SJCRH30 (cell line): ENCODE data around the gene MTHFD1L. TPM values are rescaled to one million over a fixed set of nuclear protein-coding genes. Genes with fewer than 3 reads are reported as not detected.
A peak's percentile ranks its signal among the peaks of the same experiment; 100 is the strongest.

Experiments
- DNase-seq, 2 experiments: peaks; one replicate each; pipeline ENCODE4 v3.0.0-alpha.2; 2015 to 2020
- H3K27ac ChIP-seq: fragments of 250-450 bp; sonication (Bioruptor Pico); 2 replicates; pipeline ENCODE4 v1.5.1; 2020; ENCODE audit warnings: mild to moderate bottlenecking, moderate library complexity
- H3K27me3 ChIP-seq: fragments of 250-450 bp; sonication (Bioruptor Pico); 2 replicates; pipeline ENCODE4 v1.5.1; 2020; ENCODE audit warnings: mild to moderate bottlenecking, moderate library complexity
- H3K36me3 ChIP-seq: fragments of 250-450 bp; sonication (Bioruptor Pico); 2 replicates; pipeline ENCODE4 v1.5.1; 2020; ENCODE audit warnings: mild to moderate bottlenecking, moderate library complexity
- H3K4me1 ChIP-seq: fragments of 250-450 bp; sonication (Bioruptor Pico); 2 replicates; pipeline ENCODE4 v1.5.1; 2020; ENCODE audit warnings: mild to moderate bottlenecking, moderate library complexity
- H3K4me3 ChIP-seq: fragments of 250-450 bp; sonication (Bioruptor Pico); 2 replicates; pipeline ENCODE4 v1.5.1; 2020; ENCODE audit warnings: mild to moderate bottlenecking, moderate library complexity
- H3K9me3 ChIP-seq: fragments of 250-450 bp; sonication (Bioruptor Pico); replicated peaks from 2 replicates; pipeline ENCODE4 v1.5.1; 2020; ENCODE audit warnings: mild to moderate bottlenecking, moderate library complexity
- total RNA-seq: library from RNA; depleted of rRNA; stranded (reverse); fragments of >200 nt; shearing (Covaris generic); gene quantifications from 2 replicates; pipeline ENCODE4 v1.2.3, GENCODE V29; 2014

MTHFD1L gene
- total RNA-seq, 1 experiment from 2014 or later: 51.3 TPM

DNA sequence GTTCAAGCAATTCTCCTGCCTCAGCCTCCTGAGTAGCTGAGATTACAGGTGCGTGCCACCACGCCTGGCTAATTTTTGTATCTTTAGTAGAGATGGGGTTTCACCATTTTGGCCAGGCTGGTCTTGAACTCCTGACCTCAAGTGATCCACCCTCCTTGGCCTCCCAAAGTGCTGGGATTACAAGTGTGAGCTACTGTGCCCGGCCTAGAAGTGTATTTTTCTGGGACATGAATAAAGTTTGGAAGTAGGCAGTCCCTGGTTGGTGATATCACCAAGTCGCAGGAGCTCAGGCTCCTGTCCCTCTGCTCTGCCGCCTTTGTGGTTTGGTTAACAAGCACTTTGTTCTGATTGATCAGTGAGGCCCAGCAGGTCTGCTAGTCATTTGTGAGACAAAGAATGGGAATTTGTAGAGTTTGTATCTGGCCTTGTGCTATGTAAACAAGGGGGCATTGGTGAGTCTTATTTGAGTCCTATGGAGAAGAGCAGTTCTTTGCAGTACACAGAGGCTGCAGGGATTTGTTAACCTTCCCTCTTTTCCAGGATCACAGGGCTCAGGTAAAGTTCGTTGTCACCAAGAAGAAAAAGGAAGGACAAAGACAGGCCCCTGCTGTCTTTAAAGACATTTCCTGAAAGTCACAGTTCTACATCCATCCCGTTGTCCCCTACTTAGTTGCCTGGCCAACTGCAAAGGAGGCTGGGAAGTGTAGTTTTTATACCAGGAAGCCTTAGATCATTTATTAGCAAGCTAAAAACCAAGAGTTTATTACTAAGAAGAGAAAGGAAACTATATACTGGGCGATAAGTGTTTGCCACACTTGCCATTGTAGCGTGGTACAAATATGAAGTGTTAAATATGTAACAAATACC is 13.1 kb downstream of the MTHFD1L start:
- DNase-seq: no peak
- Histone ChIP-seq H3K36me3 (peaks cover 38% of the 10 kb centered on the region), H3K27ac (no peak overlapping the region), H3K4me1 (peaks cover 34% of the 10 kb centered on the region), H3K9me3 (no peaks in the 10 kb centered on the region), H3K27me3 (no peaks in the 10 kb centered on the region), H3K4me3 (no peak overlapping the region)

DNA sequence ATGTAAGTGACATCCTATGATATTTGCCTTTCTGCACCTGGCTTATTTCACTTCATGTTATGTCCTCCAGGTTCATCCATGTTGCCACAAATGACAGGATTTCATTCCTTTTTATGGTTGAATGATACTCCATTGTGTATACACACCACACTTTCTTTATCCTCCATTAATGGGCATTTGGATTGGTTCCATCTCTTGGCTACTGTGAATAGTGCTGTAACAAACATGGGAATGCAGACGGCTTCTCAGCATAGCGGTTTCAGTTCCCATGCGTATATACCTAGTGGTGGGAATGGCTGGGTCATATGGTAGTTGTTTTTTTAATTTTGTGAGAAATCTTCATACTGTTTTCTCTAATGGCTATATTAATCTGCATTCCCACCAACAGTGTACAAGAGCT is 14.8 kb downstream of the MTHFD1L start:
- Histone ChIP-seq H3K4me1 (peaks cover 35% of the 10 kb centered on the region), H3K4me3 (no peak overlapping the region), H3K36me3 (peaks cover 47% of the 10 kb centered on the region), H3K9me3 (no peaks in the 10 kb centered on the region), H3K27me3 (no peaks in the 10 kb centered on the region), H3K27ac (no peak overlapping the region)
- DNase-seq: no peak

DNA sequence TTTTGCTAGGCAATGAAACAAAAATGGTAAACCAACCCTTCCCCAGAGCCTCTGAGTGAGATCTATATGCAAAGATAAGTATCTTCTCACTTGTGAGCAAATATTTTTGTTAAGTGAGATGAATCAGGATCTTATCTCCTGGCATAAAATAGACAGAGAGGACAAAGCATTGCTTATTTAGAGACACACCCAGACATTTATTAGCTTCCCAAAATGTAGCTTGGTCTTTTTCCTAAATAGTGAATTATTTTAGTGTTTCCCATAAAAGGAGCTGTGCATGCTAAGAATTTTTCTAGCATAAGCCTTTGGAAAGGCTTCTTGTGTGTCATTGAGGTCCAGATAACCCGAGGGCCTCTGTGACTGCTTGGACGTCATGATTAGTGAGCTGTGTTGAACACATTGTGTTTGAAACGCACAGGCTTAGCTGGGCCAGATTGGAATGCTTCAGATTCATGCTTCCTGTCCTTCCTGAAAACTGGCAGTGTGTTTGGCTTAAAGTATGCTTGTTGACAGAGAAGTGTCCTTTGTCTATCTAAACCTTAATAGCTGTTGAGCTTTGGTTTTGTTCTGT is 16.5 kb downstream of the MTHFD1L start:
- peak; percentile 69 to 81 for DNase-seq
- Histone ChIP-seq H3K9me3 (no peaks in the 10 kb centered on the region), H3K4me1 (peaks cover 23% of the 10 kb centered on the region), H3K4me3 (no peak overlapping the region), H3K27me3 (no peaks in the 10 kb centered on the region), H3K27ac (peak overlapping the region; percentile 15; the same call in 1 of the 2 replicates), H3K36me3 (peaks cover 53% of the 10 kb centered on the region)

DNA sequence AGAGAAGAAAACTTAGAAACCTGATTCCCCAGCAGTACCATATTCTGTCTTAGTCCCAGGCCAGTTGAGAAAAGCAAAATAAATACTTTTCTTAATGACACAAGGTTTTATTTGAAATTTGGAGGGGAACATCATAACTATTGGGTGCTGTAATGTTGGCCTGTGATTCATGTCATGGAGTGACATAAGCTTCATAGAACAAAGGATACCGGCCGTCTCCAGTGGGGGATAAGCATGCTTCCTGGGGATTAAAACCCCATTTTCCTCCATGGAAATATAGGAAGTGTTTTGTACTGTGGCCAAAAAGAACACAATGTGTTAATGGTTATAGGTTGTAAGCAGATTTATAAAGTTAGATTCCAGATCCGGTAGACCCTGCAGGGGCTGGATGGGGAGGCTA is 18.0 kb downstream of the MTHFD1L start:
- peak in 1 of 2 experiments; percentile 45 for DNase-seq
- 0 out of 2 replicates have a peak overlapping the region, but pooled peaks have one; percentile 10 for H3K27ac ChIP-seq
- H3K9me3 ChIP-seq: no peaks in the 10 kb centered on the region
- no peak overlapping the region for H3K4me3 ChIP-seq
- no peaks in the 10 kb centered on the region for H3K27me3 ChIP-seq
- H3K4me1 ChIP-seq: peaks cover 29% of the 10 kb centered on the region
- H3K36me3 ChIP-seq: peaks cover 59% of the 10 kb centered on the region

DNA sequence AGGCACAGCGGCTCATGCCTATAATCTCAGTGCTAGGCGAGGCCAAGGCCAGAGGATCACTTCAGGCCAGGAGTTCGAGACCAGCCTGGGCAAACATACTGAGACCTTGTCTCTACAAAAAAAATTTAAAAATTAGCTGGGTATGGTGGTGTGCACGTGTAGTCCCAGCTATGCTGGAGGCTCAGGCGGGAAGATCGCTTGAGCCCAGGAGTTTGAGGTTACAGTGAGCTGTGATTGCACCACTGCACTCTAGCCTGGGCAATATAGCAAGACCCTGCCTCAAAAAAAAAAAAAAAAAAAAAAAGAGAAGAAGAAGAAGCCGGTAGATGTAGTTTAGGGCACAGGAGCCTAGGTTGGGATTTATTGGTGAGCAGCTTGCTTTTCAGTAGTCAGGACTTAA is 20.7 kb downstream of the MTHFD1L start:
- peaks cover 61% of the 10 kb centered on the region for H3K36me3 ChIP-seq

DNA sequence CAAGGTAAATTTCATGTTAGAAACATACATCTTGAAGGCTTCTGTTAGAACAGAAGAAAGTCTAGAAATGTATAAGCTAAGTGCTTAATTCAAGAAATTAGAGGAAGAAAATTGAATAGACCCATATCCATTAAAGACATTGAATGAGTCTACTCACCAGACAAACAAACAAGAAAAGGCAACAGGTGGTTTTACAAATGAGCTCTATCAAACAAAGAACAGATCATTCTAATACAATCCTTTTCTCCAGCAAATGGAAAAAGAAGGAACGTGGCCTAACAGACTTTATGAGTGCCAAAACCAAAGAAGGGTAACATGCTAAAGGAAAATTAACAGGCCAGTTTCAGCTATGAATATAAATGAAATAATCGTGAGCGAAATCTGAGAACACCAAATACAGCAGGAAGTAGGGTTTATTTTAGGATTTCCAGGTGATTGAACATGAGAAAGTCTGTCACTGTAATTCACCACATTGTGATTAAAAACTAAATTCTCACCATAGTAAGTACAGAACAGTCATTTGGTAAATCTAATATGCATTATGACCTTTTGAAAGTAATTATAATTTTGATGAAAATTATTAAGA is 22.6 kb downstream of the MTHFD1L start:
- no peaks in the 10 kb centered on the region for H3K9me3 ChIP-seq
- no peak overlapping the region for H3K27ac ChIP-seq
- H3K4me3 ChIP-seq: no peak overlapping the region
- H3K27me3 ChIP-seq: no peaks in the 10 kb centered on the region
- H3K36me3 ChIP-seq: peaks cover 59% of the 10 kb centered on the region
- peaks cover 34% of the 10 kb centered on the region for H3K4me1 ChIP-seq
- no peak for DNase-seq

More for the DNA sequence above, 20.7 kb downstream of the MTHFD1L start:
- Histone ChIP-seq H3K4me3 (no peak overlapping the region), H3K27me3 (no peaks in the 10 kb centered on the region), H3K9me3 (no peaks in the 10 kb centered on the region), H3K27ac (no peak overlapping the region), H3K4me1 (peaks cover 36% of the 10 kb centered on the region)
- DNase-seq: no peak

DNA sequence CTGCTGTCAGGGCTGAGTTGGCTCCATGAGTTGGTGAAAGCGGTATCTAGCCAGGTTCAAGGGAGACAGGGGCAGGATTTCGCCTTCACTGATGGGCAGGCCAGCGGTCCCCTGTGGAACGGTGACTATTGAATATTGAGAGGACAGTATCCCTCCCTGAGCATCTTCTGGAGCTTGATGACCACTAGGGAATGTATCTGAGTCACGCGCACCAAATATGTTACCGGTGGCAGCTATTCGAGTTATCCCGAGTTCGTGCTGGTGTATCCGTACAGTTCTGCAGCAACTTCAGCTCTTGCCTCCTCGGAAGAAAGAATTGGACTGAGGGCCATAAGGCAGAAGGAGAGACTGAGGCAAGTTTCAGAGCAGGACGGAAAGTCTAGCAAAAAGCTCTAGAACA is 24.8 kb downstream of the MTHFD1L start:
- Histone ChIP-seq H3K4me1 (peaks cover 49% of the 10 kb centered on the region), H3K4me3 (no peak overlapping the region), H3K36me3 (peaks cover 45% of the 10 kb centered on the region), H3K27me3 (no peaks in the 10 kb centered on the region), H3K27ac (no peak overlapping the region), H3K9me3 (no peaks in the 10 kb centered on the region)
- DNase-seq: no peak

DNA sequence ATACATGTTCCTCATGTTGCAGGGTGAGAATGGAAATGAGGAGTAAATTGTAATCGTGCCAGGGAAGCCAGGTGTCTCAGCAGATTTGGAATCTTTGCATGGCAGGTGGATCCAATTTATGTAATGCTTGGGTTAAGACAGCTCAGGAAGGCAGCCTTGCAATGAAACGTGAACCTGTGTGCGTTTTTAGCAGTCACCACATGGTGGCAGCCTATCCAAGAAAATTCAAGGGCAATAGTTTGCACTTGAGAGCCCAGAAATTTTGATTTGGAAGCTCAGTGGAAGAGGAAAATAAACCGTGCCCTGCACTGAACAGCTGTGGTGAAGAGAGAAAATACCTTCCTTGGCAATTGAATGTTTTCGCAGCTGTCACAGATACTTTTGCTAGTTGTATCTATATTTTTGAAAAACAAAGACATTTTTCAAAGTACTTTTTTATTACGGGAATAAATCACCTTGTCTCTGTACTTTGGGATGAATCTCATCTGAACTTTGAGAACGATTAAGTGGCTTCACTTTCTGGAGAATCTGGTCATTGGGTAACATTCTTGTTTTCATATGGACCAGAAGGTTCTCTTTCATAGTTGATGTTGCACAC is 26.5 kb downstream of the MTHFD1L start:
- no peaks in the 10 kb centered on the region for H3K9me3 ChIP-seq
- DNase-seq: peak; percentile 88 to 98
- peak overlapping the region; percentile 83 for H3K27ac ChIP-seq
- H3K4me1 ChIP-seq: peaks cover 58% of the 10 kb centered on the region
- no peaks in the 10 kb centered on the region for H3K27me3 ChIP-seq
- no peak overlapping the region for H3K4me3 ChIP-seq
- H3K36me3 ChIP-seq: peaks cover 33% of the 10 kb centered on the region

DNA sequence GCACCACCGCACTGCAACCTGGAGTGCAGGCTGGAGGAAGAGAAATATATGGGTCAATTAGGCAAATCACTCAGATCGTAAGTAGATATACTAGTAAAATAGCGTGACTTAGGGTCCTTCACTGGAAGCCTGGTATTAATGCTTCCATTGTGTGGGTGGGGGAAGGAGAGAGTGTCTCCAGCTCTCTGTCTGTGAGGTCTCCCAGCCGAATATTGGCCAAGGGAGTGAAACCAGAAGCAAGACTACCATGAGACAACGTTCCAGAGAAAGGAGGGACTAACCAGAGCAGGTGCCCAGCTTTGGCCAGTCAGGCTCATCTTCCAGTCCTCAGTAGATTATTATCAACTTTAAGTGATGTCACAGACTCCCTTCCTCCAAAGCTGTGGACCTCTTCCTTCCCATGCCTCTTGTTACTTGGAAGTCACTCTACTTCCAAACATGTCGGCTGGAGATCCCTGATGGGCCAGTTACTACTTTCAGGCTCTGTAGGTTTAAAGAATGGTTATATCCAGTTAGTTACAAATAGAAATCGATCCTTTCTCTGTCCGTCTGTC is 28.8 kb downstream of the MTHFD1L start:
- DNase-seq: peak; percentile 39 to 73
- Histone ChIP-seq H3K36me3 (peaks cover 19% of the 10 kb centered on the region), H3K27me3 (no peaks in the 10 kb centered on the region), H3K4me1 (peaks cover 48% of the 10 kb centered on the region), H3K4me3 (peak overlapping the region; percentile 44), H3K9me3 (no peaks in the 10 kb centered on the region), H3K27ac (peak overlapping the region; percentile 72)

DNA sequence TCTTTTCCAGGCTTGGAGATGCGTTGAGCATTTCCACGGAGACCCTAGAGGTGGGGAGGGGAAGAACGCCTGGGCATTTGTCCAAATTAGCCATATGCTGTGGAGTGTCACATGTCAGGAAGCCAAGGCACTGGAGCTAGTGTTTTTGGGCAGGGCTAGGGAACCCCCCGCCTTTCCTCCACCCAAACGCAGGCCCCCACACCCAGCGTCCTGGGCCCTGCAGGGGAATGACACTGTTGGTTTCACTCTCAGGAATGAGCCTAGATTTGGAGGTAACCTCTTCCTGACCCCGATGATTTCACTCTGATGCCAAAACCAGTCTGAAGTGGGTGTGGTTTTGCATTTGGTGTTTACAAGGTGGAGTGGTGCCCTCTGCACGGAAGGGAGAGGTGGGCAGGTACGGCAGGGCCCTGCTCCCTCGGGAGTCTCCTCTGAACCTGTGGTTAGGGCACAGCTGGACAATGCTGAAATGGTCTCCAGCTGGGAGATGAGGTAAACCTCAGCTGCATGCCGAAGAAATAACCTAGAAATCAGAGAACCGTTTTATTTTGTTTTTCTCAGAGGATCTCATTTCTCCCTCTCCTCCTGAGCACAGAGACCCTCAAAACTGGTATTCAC is 29.5 kb downstream of the MTHFD1L start:
- Histone ChIP-seq H3K27ac (peak overlapping the region; percentile 72), H3K36me3 (peaks cover 13% of the 10 kb centered on the region), H3K9me3 (no peaks in the 10 kb centered on the region), H3K27me3 (no peaks in the 10 kb centered on the region), H3K4me1 (peaks cover 44% of the 10 kb centered on the region), H3K4me3 (peak overlapping the region; percentile 44)
- DNase-seq: peak; percentile 95 to 99

DNA sequence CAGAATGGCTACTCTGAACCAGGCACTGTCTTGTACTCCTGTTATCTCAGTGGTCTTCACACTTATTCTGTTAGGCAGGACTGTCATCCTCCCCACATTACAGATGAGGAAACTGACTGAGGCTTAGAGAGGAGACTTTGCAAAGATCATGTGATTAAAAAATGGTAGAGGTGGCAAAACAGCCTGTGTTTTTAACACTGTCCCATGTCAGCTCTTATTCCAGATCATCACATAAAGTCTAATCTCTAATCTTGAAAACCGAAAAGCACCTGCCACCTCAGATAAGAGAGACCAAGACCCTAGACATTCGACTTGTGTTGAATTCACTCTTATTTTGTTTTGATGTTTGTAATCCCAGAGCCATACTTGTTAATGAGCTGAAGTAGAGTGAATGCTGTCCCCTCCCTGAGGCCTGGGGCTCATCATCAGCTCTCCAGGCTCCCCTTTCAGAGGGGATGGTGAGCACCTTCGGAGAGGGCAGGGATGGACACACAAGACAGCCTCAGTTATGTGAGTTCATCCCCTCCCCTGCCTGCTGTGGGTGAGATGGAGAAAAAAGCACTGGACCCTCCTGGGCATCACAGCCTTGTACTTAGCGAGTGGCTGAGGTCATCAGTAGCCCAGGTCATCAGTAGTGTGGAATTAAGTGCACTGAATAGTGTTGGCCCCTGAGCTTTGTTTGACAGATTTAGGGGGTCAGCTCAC is 30.6 kb downstream of the MTHFD1L start:
- Histone ChIP-seq H3K9me3 (no peaks in the 10 kb centered on the region), H3K27ac (peak overlapping the region; percentile 72; the same call in 1 of the 2 replicates), H3K36me3 (peaks cover 9% of the 10 kb centered on the region; the same call in 1 of the 2 replicates), H3K4me1 (peaks cover 44% of the 10 kb centered on the region), H3K27me3 (no peaks in the 10 kb centered on the region), H3K4me3 (peak overlapping the region; percentile 44; the same call in 1 of the 2 replicates)
- DNase-seq: no peak

DNA sequence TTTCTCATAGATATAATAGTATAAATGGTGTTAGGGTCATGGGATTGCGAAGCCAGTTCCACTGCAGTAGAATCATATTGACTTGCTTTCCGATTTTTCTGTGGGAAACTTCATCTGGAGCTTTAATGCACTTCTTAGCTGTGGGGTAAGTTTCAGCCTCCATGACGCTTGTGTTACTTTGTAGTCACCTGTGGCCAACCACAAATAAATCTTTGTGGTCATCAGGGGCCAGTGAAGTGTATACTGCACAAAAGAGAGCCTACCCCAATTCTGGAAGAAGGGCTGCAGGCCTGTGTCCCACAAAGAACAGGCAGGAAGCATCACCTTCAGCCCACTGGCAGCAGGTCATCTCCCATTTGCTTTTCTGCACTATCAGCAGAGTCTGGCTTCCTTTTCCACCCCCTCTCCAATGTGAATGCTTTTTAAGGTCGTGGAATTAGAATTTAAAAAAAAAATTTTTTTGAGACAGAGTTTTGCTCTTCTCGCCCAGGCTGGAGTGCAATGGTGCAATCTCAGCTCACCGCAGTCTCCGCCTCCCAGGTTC is 32.0 kb downstream of the MTHFD1L start:
- Histone ChIP-seq H3K27ac (no peak overlapping the region), H3K27me3 (no peaks in the 10 kb centered on the region)
- no peak for DNase-seq

DNA sequence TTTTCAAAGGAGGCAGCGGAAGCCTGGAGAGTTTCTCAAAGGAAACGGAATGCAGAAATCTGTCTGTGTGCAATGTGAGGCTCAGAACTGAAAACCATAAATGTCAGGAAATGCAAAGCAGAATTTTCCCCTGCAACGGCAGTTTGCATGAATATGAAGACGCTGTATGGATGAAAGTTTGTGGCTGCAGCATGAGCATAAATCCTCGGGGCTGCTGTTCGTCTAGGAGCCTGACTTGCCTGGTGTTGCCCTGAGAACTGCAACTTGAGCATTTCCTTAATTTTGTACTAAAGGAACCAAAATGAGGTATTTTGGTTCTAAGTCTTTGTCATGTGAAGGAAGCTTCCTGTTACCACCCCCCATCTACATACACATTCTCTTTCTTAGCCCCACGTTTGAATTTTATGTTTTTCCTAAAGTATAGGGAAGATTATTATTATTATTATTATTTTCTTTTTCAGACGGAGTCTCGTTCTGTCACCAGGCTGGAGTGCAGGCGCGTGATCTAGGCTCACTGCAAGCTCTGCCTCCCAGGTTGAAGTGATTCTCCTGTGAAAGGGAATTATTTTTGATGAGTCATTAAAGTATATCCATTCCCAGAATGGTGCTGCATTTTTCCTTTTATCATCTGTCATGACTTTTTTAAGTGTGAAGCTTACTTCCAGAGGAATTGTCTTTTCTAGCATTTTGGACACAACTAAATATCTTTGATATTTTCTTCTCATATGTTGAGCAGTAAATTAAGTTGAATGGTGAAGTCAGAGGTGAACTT is 33.1 kb downstream of the MTHFD1L start:
- no peak for DNase-seq
- peaks cover 25% of the 10 kb centered on the region for H3K4me1 ChIP-seq
- H3K9me3 ChIP-seq: no peaks in the 10 kb centered on the region
- H3K36me3 ChIP-seq: peaks cover 7% of the 10 kb centered on the region; the same call in 1 of the 2 replicates
- H3K27ac ChIP-seq: no peak overlapping the region
- H3K4me3 ChIP-seq: no peak overlapping the region
- H3K27me3 ChIP-seq: no peaks in the 10 kb centered on the region

More for the DNA sequence above, 32.0 kb downstream of the MTHFD1L start:
- Histone ChIP-seq H3K4me1 (peaks cover 36% of the 10 kb centered on the region), H3K4me3 (no peak overlapping the region), H3K36me3 (peaks cover 9% of the 10 kb centered on the region; the same call in 1 of the 2 replicates), H3K9me3 (no peaks in the 10 kb centered on the region)
